Mucosa of gallbladder (tissue), 1 donor: Measurements from ENCODE around the gene GAB1. TPM values are rescaled to one million over a fixed set of nuclear protein-coding genes. Genes with fewer than 3 reads are reported as not detected.

Source experiments
- DNase-seq: peaks from one replicate; pipeline ENCODE4 v3.0.0-alpha.2; 2020; ENCODE audit warnings: low spot score
- total RNA-seq: library from RNA; stranded (reverse); gene quantifications from one replicate; pipeline ENCODE4 v1.2.1, GENCODE V29; 2021
- donor health status: DM: no; HTN: no; CAD: no.

The GAB1 gene
- total RNA-seq, 1 donor from 2014 or later = 47.9 TPM

DNA sequence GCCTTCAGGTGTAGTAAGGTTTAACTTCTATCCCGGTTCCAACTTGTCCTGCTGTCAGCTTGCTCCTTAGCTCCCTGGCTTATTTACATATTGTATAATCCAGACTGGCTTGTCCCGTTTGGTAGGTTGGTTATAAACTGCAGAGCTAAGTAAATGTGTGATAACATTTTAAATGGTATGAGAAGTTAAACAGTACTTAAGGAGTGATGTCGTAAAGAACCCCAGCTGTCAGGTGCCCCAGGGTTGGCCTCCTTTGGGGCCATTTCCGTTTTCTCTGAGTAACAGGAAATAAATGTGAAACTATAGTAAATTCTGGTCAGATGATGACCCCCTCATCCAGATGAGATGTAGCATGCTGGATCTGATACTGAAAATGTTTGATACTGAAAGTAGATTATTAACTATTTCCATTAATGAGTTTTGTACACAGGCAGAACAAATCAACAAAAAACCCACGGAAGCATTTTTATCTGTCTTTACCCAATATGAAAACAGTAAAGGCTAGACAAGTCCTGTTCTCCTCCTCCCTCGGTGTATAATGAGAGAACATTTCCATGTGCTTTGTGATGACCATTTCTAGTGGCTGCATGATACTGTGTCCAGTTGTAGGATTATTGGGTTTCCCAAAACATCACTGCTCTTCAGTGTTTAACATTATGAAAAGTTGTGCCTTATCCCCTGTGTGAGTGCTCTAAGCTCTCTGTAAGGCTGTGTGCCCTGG, 22.4 kb downstream of the GAB1 start:
- peak; percentile 78 for DNase-seq

DNA sequence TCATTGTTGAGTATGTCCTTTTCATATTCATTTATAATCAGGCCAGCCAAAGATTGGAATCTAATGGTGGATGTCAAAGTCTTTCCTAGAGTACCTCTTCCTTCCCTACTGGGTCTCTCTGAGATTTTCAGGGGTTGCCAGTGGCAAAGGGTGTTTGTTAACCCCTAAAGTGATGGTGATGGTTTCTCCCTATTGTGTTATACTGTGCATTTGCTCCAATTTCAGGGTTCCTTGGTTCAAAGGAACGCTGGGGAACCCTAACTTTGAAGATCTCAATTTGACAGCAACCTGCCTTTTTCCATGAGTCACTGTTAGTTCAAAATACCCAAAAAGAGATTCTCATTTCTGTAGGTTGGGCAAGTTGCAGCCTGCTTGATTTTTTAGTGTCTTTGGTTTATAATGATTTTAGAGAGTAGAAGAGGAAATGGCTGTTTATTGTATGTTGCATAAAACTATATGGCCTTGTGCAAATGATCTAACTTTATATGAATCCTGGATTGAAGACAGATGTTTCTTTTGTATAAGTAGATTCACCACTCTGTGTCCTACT, 23.0 kb downstream of the GAB1 start:
- DNase-seq = no peak

DNA sequence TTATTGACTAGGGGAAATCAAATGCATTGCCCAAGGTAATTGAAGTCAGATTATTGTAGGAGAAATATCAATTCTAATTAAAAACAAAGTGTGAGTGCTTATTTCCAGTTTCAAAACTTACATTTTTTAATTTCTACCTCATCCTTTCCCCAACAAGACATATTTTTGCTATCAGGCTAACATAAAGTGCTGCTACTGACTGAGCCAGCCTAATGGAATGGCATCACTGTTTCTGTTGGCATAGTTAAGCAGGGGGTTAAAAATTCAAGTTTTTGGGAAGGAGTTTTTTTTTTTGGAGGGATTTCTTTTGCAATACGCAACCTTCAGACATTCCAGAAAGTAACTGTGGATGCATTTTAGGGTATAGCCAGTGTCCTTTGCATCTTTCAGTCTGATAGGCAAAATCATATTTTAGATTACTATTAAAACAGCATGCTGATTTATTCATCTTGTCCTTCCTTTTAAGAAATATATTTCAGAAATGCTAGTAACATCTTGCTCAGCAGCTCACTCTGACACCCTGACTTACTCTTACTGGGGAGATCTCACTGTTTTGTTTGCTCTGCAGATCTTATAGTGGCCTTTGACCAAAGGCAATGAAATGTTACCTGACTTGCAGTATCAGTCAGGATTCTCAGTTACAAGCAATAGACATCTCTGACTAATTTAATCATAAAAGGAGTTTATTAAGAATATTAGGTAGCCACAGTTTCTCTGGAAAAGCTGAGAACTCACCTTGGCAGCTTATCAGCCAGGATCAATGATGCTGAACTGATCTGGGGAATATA, 24.4 kb downstream of the GAB1 start:
- no peak for DNase-seq

DNA sequence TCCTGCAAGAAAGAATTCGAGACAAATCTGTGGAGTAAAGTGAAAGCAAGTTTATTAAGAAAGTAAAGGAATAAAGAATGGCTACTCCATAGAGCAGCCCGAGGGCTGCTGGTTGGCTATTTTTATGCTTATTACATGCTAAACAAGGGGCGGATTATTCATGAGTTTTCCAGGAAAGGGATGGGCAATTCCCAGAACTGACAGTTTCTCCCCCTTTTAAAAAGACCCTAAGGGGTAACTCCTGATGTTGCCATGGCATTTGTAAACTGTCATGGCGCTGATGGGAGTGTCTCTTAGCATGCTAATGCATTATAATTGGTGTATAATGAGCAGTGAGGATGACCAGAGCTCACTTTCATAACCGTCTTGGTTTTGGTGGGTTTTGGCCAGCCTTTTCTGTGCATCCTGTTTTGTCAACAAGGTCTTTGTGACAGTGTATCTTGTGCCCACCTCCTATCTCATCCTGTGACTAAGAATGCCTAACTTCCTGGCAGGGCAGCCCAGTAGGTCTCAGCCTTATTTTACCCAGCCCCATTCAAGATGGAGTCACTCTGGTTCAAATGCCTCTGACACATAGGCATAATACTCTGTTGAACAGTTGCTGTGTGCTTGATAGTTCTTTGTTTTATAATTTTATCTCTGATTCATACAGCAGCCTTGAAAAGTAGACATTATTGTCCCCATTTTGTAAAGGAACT, 25.8 kb downstream of the GAB1 start:
- DNase-seq = no peak

DNA sequence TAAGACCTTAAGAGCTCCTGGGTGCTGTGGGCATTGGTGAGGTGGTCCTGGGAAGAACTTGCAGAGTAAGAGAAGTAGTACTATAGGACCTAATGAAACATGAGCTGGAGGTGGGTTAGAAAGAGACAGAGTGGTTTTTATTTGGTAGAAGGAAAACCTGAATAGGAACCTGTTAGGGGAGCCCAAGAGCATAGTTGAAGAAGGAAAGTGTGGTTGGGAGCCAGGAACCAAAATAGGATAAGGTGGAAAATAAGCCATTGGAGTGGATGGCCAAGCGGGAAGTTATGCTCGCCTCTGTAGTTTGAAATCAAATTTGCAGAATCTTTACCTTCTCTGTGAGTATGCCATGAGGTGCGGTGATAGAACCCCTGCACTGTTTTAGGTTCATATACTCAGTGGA, 26.7 kb downstream of the GAB1 start:
- DNase-seq = no peak

DNA sequence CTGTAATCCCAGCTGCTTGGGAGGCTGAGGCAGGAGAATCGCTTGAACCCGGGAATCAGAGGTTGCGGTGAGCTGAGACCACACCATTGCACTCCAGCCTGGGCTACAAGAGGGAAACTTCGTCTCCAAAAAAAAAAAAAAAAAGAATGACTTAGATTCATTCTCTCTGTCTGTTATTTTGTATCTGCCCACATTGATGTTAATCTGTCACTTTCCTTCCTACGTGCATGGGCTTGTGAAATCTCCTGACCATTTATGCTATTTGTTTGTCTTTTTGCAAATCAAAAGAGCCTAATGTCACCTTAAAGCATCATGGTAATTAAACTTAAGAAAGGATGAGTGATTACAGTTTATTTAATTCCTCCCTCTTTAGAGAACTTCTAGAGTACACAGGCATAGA, 27.4 kb downstream of the GAB1 start:
- DNase-seq = no peak

GRCh38 chr4:143367863-143368262, 31.2 kb downstream of the GAB1 start:
- no peak for DNase-seq

GRCh38 chr4:143369552-143369951, 32.9 kb downstream of the GAB1 start:
- no peak for DNase-seq

GRCh38 chr4:143372093-143372915, 35.6 kb downstream of the GAB1 start:
- DNase-seq = no peak

DNA sequence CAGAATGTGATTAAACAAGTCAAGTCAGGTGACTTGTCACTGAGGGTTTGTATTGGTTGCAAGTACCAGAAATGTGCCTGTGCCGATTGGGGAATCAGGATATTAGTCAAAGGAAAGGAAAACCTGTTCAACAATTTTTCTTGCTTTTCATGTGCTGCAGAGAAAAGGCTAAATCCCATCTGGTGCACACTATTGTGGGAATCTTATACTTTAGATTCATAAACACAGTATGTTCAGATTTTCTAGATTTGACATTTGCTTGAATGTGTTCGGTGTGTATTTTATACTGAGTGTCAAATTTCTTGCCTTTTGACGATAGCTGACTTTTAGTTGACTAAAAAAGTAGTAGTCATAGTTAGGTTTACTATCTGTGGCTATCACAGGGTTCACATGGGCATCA, 37.6 kb downstream of the GAB1 start:
- DNase-seq = no peak

DNA sequence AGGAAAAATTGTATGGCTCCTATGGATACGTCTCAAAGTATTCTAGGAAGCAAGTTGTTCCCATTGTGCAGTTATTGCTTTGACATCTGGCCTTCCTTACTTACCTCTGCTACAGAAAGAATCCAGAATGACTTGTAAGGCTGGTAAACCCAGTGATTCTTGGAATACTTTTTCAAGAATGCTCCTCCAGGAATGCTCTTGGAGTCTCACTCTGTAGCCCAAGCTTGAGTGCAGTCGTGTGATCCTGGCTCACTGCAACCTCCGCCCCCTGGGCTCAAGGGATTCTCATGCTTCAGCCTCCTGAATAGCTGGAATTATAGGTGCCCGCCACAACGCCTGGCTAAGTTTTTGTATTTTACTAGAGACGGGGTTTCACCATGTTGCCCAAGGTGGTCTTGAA, 38.1 kb downstream of the GAB1 start:
- DNase-seq = no peak

GRCh38 chr4:143375326-143376073, 38.8 kb downstream of the GAB1 start:
- no peak for DNase-seq

DNA sequence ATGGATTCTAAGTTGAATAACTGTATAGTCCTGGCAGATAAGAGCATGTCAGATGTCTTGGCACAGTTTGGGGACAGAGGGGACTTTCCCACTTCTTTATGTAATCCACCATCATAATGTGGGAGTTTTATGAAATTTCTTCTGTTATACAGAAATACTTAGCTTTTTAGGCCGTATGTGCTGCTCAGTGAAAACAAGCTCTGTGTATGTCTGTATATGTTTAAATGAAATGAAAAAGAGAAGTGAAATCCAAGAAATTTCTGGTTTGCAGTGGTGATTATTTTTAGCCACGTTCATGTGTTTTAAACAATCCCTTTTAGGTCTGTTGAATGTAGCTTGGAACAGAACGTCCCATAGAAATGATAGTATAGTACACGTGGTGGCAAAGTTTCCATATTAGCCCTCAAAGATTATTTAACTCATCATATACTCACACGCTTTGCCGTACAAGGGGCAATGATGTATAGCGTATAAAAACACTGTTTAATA, 41.0 kb downstream of the GAB1 start:
- no peak for DNase-seq

GRCh38 chr4:143380629-143381028, 44.0 kb downstream of the GAB1 start:
- DNase-seq = no peak

- DNase-seq = peak; percentile 81
Observed at GRCh38 chr4:143381189-143382118, 44.8 kb downstream of the GAB1 start.

- DNase-seq = no peak
Observed at GRCh38 chr4:143382596-143382995, 45.9 kb downstream of the GAB1 start.

- DNase-seq = no peak
Observed at GRCh38 chr4:143383005-143383574, 46.4 kb downstream of the GAB1 start.

DNA sequence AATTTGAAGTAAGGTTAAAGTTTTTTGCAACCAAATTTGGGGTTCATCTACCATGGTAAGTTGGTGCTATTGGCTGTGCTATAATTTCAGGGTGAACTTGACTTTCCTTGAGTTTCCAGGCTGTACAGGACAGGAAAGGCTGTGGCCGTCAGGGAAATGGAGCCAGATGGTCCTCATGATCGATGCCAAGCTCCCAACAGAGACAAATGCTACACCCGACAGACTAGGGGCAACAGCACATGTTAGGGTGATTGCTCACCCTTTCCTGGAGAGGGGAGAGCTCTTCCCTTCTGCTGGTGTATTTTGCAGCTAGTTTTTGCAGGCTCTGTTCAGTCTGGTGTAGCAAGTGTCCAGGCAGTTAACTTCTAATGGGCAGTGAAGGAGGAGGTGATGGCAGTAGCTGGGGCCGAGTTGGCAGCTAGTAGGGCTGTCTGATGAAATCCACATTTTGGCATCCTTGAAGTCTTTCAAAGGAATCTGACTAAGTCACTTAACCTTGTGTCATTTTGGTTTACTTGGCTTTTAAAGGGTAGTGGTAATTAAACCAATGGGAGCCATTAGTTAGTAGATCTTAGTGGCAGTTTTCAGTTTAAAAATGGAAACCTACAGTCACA, 47.8 kb downstream of the GAB1 start:
- no peak for DNase-seq

DNA sequence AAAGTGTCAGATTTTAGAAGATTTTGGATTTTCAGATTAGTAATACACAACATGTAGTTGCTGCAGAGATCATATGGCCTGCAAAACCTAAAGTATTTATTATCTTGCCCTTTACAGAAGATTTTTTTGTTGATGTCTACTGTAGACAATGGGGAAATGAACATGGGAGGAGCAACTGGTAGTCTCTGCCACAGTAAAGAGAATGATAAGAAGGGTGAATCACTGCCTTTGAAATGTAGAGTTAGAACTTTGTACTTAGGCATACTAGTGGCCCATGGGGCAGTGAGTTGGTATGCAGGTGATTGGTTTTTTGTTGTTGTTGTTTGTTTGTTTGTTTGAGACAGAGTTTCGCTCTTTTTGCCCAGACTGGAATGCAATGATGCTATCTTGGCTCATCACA, 50.1 kb downstream of the GAB1 start:
- DNase-seq = no peak
